ES-I3 (cell line): ENCODE results near the gene ABCA13.

Source experiments
- H3K36me3 ChIP-seq: 2 replicates; pipeline ENCODE4 v1.6.1; 2013; ENCODE audit warnings: mild to moderate bottlenecking, low read length, control low read depth, moderate library complexity; ENCODE audit not compliant: insufficient read depth
- H3K4me1 ChIP-seq: 2 replicates; pipeline ENCODE4 v1.6.1; 2013; ENCODE audit warnings: mild to moderate bottlenecking, control low read depth, low read length; ENCODE audit not compliant: insufficient read depth
- H3K9ac ChIP-seq: 2 replicates; pipeline ENCODE4 v1.6.1; 2013; ENCODE audit warnings: low read depth, mild to moderate bottlenecking, low read length, moderate library complexity
- H3K9me3 ChIP-seq: 2 replicates; pipeline ENCODE4 v1.6.1; 2013; ENCODE audit warnings: mild to moderate bottlenecking, low read length, moderate library complexity; ENCODE audit not compliant: control insufficient read depth, insufficient read depth

The ABCA13 gene

GRCh38 chr7:48443051-48443450 lies 271.8 kb downstream of the ABCA13 start:
- H3K9me3 ChIP-seq = no peaks in the 10 kb centered on the region
- H3K9ac ChIP-seq = no peak overlapping the region
- no peaks in the 10 kb centered on the region for H3K36me3 ChIP-seq
- no peaks in the 10 kb centered on the region for H3K4me1 ChIP-seq

- H3K36me3 ChIP-seq = no peaks in the 10 kb centered on the region
- no peak overlapping the region for H3K9ac ChIP-seq
- H3K9me3 ChIP-seq = no peaks in the 10 kb centered on the region
- no peaks in the 10 kb centered on the region for H3K4me1 ChIP-seq
Observed at GRCh38 chr7:48446721-48447120, 275.5 kb downstream of the ABCA13 start.

GRCh38 chr7:48452218-48452617 lies 281.0 kb downstream of the ABCA13 start:
- no peaks in the 10 kb centered on the region for H3K4me1 ChIP-seq
- H3K9me3 ChIP-seq = no peaks in the 10 kb centered on the region
- no peak overlapping the region for H3K9ac ChIP-seq
- H3K36me3 ChIP-seq = no peaks in the 10 kb centered on the region

- H3K9ac ChIP-seq = no peak overlapping the region
Observed at GRCh38 chr7:48454750-48455192, 283.5 kb downstream of the ABCA13 start.

GRCh38 chr7:48455363-48455762 lies 284.1 kb downstream of the ABCA13 start:
- no peak overlapping the region for H3K9ac ChIP-seq
- no peaks in the 10 kb centered on the region for H3K9me3 ChIP-seq
- no peaks in the 10 kb centered on the region for H3K4me1 ChIP-seq
- H3K36me3 ChIP-seq = no peaks in the 10 kb centered on the region

More at GRCh38 chr7:48454750-48455192, 283.5 kb downstream of the ABCA13 start:
- no peaks in the 10 kb centered on the region for H3K36me3 ChIP-seq
- no peaks in the 10 kb centered on the region for H3K9me3 ChIP-seq
- H3K4me1 ChIP-seq = no peaks in the 10 kb centered on the region

- Histone ChIP-seq H3K4me1 (no peaks in the 10 kb centered on the region), H3K9ac (no peak overlapping the region), H3K9me3 (no peaks in the 10 kb centered on the region), H3K36me3 (no peaks in the 10 kb centered on the region)
Observed at GRCh38 chr7:48458701-48459524, 287.7 kb downstream of the ABCA13 start.

- H3K4me1 ChIP-seq = no peaks in the 10 kb centered on the region
- H3K9ac ChIP-seq = no peak overlapping the region
- H3K9me3 ChIP-seq = no peaks in the 10 kb centered on the region
- no peaks in the 10 kb centered on the region for H3K36me3 ChIP-seq
Observed at GRCh38 chr7:48466713-48467112, 295.5 kb downstream of the ABCA13 start.

- Histone ChIP-seq H3K4me1 (no peaks in the 10 kb centered on the region; the same call in 1 of the 2 replicates), H3K9ac (no peak overlapping the region), H3K36me3 (no peaks in the 10 kb centered on the region), H3K9me3 (no peaks in the 10 kb centered on the region)
Observed at GRCh38 chr7:48471196-48471595, 299.9 kb downstream of the ABCA13 start.

GRCh38 chr7:48472640-48473039 lies 301.4 kb downstream of the ABCA13 start:
- Histone ChIP-seq H3K4me1 (no peaks in the 10 kb centered on the region; the same call in 1 of the 2 replicates), H3K9ac (no peak overlapping the region), H3K9me3 (no peaks in the 10 kb centered on the region), H3K36me3 (no peaks in the 10 kb centered on the region)

GRCh38 chr7:48473205-48473865 lies 302.1 kb downstream of the ABCA13 start:
- Histone ChIP-seq H3K9ac (no peak overlapping the region), H3K36me3 (no peaks in the 10 kb centered on the region), H3K4me1 (no peaks in the 10 kb centered on the region; the same call in 1 of the 2 replicates), H3K9me3 (no peaks in the 10 kb centered on the region)

GRCh38 chr7:48481235-48481634 lies 310.0 kb downstream of the ABCA13 start:
- H3K4me1 ChIP-seq = no peaks in the 10 kb centered on the region
- no peak overlapping the region for H3K9ac ChIP-seq
- H3K9me3 ChIP-seq = no peaks in the 10 kb centered on the region
- no peaks in the 10 kb centered on the region for H3K36me3 ChIP-seq

- no peaks in the 10 kb centered on the region for H3K36me3 ChIP-seq
- H3K9me3 ChIP-seq = no peaks in the 10 kb centered on the region
- H3K9ac ChIP-seq = no peak overlapping the region
- no peaks in the 10 kb centered on the region for H3K4me1 ChIP-seq
Observed at GRCh38 chr7:48497521-48497920, 326.3 kb downstream of the ABCA13 start.

GRCh38 chr7:48502021-48502420 lies 330.8 kb downstream of the ABCA13 start:
- no peak overlapping the region for H3K9ac ChIP-seq
- H3K9me3 ChIP-seq = no peaks in the 10 kb centered on the region
- H3K36me3 ChIP-seq = no peaks in the 10 kb centered on the region
- H3K4me1 ChIP-seq = no peaks in the 10 kb centered on the region

GRCh38 chr7:48505051-48505450 lies 333.8 kb downstream of the ABCA13 start:
- H3K4me1 ChIP-seq = no peaks in the 10 kb centered on the region
- no peaks in the 10 kb centered on the region for H3K9me3 ChIP-seq
- no peaks in the 10 kb centered on the region for H3K36me3 ChIP-seq
- H3K9ac ChIP-seq = no peak overlapping the region

- H3K36me3 ChIP-seq = no peaks in the 10 kb centered on the region
- H3K4me1 ChIP-seq = no peaks in the 10 kb centered on the region
- no peaks in the 10 kb centered on the region for H3K9me3 ChIP-seq
- H3K9ac ChIP-seq = no peak overlapping the region
Observed at GRCh38 chr7:48505466-48505865, 334.2 kb downstream of the ABCA13 start.
